ENCODE results near the gene PPP2R2B.
"Not testable (repeated sequence)": the region's sequence is repeated elsewhere in the genome, so short reads cannot be mapped to it uniquely, and the experiment has no call there.

DNA sequence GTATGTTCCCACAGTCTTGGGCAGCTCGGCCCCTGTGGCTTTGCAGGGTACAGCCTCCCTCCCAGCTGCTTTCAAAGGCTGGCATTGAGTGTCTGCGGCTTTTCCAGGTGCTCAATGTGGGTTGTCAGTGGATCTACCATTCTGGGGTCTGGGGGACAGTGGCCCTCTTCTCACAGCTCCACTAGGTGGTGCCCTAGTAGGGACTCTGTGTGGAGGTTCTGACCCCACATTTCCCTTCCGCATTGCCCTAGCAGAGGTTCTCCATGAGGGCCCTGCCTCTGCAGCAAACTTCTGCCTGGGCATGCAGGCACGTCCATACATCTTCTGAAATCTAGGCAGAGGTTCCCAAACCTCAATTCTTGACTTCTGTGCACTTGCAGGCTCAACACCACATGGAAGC, 321.7 kb downstream of the PPP2R2B start:
- not testable (repeated sequence) for TF ChIP-seq PATZ1 (CRISPR knock-in tag; IDR thresholded peaks at IDR 0.05; ENCODE audit: borderline replicate concordance); GLIS3 (CRISPR knock-in tag; IDR thresholded peaks at IDR 0.05); BACH2 (CRISPR knock-in tag; IDR thresholded peaks at IDR 0.05; ENCODE audit: borderline replicate concordance); PPARA (CRISPR knock-in tag; IDR thresholded peaks at IDR 0.05; ENCODE audit: borderline replicate concordance)
- TF ChIP-seq, protein P1, sequence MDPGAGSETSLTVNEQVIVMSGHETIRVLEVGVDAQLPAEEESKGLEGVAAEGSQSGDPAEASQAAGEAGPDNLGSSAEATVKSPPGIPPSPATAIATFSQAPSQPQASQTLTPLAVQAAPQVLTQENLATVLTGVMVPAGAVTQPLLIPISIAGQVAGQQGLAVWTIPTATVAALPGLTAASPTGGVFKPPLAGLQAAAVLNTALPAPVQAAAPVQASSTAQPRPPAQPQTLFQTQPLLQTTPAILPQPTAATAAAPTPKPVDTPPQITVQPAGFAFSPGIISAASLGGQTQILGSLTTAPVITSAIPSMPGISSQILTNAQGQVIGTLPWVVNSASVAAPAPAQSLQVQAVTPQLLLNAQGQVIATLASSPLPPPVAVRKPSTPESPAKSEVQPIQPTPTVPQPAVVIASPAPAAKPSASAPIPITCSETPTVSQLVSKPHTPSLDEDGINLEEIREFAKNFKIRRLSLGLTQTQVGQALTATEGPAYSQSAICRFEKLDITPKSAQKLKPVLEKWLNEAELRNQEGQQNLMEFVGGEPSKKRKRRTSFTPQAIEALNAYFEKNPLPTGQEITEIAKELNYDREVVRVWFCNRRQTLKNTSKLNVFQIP (CRISPR knock-in tag; IDR thresholded peaks at IDR 0.05; ENCODE audit: borderline replicate concordance, low read depth) = not testable (repeated sequence)

Data from SK-N-SH treated with all-trans-retinoic acid at 6 μM for 48 hours (cell line).